A673 (cell line): Measurements from ENCODE around the gene LAPTM4A. TPM values are rescaled to one million over a fixed set of nuclear protein-coding genes. Genes with fewer than 3 reads are reported as not detected.
A peak's percentile ranks its signal among the peaks of the same experiment; 100 is the strongest.

ENCODE experiments used
- BruUV-seq: library from RNA; stranded (reverse); fragments of 400-500 nt; replicated peaks from 2 replicates; lab custom pipeline; 2021; lab: Mats Ljungman, UMichigan
- CTCF ChIA-PET: fragments of 300-600 bp; sonication (Branson Sonifier 250); formaldehyde crosslinking; loops from one replicate; lab custom pipeline; 2022; ENCODE audit warnings: antibody characterized with exemption; lab: Charles Lee
- POLR2A ChIA-PET: fragments of 300-600 bp; sonication (Branson Sonifier 250); formaldehyde crosslinking; loops from one replicate; lab custom pipeline; 2022; ENCODE audit warnings: antibody characterized with exemption; ENCODE audit not compliant: low non-redundant PET; lab: Charles Lee
- DNase-seq: peaks from one replicate; pipeline ENCODE4 v3.0.0-alpha.2; 2015; ENCODE audit warnings: low spot score
- H3K27ac ChIP-seq: fragments of 200-600 bp; sonication (generic); 2 replicates; pipeline ENCODE4 v1.5.1; 2016; ENCODE audit warnings: mixed run types, low read depth, mild to moderate bottlenecking, mixed read lengths, antibody characterized with exemption, low read length; ENCODE audit not compliant: poor library complexity, severe bottlenecking
- H3K27me3 ChIP-seq: fragments of 200-600 bp; sonication (generic); replicated peaks from 2 replicates; pipeline ENCODE4 v1.6.1; 2017; ENCODE audit warnings: mixed run types, low read depth, mild to moderate bottlenecking, mixed read lengths, antibody characterized with exemption, low read length; ENCODE audit not compliant: insufficient read depth, poor library complexity
- H3K36me3 ChIP-seq: fragments of 200-600 bp; sonication (generic); 2 replicates; pipeline ENCODE4 v1.6.1; 2016; ENCODE audit warnings: mixed run types, mild to moderate bottlenecking, mixed read lengths, antibody characterized with exemption, low read length; ENCODE audit not compliant: insufficient read depth, poor library complexity, severe bottlenecking
- H3K4me1 ChIP-seq: fragments of 200-600 bp; sonication (generic); 2 replicates; pipeline ENCODE4 v1.6.1; 2017; ENCODE audit warnings: mixed run types, mild to moderate bottlenecking, mixed read lengths, antibody characterized with exemption, low read length; ENCODE audit not compliant: insufficient read depth, poor library complexity, severe bottlenecking
- H3K4me3 ChIP-seq: fragments of 200-600 bp; sonication (generic); 2 replicates; pipeline ENCODE4 v1.5.1; 2016; ENCODE audit warnings: low read depth, mixed run types, mild to moderate bottlenecking, mixed read lengths, low read length; ENCODE audit not compliant: poor library complexity, severe bottlenecking
- H3K9me3 ChIP-seq: fragments of 200-600 bp; sonication (generic); 2 replicates; pipeline ENCODE4 v1.6.1; 2016; ENCODE audit warnings: mixed run types, low read depth, mild to moderate bottlenecking, mixed read lengths, antibody characterized with exemption, low read length; ENCODE audit not compliant: poor library complexity, severe bottlenecking
- EZH2 ChIP-seq: fragments of 200-600 bp; sonication (generic); IDR thresholded peaks from 2 replicates; pipeline ENCODE4 v1.6.1; 2017; ENCODE audit warnings: borderline replicate concordance, low read depth, mild to moderate bottlenecking, mixed read lengths, antibody characterized with exemption, low read length; ENCODE audit not compliant: poor library complexity, severe bottlenecking
- intact Hi-C: fragments of 100-400 bp; cut with micrococcal nuclease; formaldehyde crosslinking; loops from one replicate; pipeline ENCODE4 v1.10.0; 2022; ENCODE audit not compliant: unreplicated experiment
- total RNA-seq: library from RNA; stranded (reverse); gene quantifications from 2 replicates; pipeline ENCODE4 v1.2.3, GENCODE V29; 2021
- TF ChIP-seq, protein P1 (sequence below): fragments of 300-800, 200-600 bp; sonication (generic); conservative IDR thresholded peaks from 2 replicates; pipeline ENCODE4 v1.5.1; 2017; ENCODE audit warnings: low read depth, mild to moderate bottlenecking, antibody characterized with exemption, low read length, moderate library complexity, mixed read lengths

The LAPTM4A gene
- total RNA-seq, 1 experiment from 2014 or later, result 158 TPM

GRCh38 chr2:19988600-19988999 lies 62.8 kb downstream of the LAPTM4A start:
- DNase-seq, result no peak
- Histone ChIP-seq H3K4me1 (peaks cover 5% of the 10 kb centered on the region), H3K36me3 (no peaks in the 10 kb centered on the region), H3K4me3 (peak overlapping the region; percentile 69), H3K27ac (no peak overlapping the region), H3K27me3 (no peaks in the 10 kb centered on the region), H3K9me3 (no peaks in the 10 kb centered on the region)
- ChIA-PET CTCF (interaction anchor here (1.6 kb wide), 1 partner anchor 27 kb away, joined by 6 read pairs; no protein-coding TSS in a partner anchor), POLR2A (no interaction called here)
- intact Hi-C loops, result no loop called here
- no peak for TF ChIP-seq EZH2
- TF ChIP-seq, protein P1, sequence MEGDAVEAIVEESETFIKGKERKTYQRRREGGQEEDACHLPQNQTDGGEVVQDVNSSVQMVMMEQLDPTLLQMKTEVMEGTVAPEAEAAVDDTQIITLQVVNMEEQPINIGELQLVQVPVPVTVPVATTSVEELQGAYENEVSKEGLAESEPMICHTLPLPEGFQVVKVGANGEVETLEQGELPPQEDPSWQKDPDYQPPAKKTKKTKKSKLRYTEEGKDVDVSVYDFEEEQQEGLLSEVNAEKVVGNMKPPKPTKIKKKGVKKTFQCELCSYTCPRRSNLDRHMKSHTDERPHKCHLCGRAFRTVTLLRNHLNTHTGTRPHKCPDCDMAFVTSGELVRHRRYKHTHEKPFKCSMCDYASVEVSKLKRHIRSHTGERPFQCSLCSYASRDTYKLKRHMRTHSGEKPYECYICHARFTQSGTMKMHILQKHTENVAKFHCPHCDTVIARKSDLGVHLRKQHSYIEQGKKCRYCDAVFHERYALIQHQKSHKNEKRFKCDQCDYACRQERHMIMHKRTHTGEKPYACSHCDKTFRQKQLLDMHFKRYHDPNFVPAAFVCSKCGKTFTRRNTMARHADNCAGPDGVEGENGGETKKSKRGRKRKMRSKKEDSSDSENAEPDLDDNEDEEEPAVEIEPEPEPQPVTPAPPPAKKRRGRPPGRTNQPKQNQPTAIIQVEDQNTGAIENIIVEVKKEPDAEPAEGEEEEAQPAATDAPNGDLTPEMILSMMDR, result no peak
- TSS peak; percentile 46 for BruUV-seq

GRCh38 chr2:19987936-19988335 lies 63.5 kb downstream of the LAPTM4A start:
- no TSS peak for BruUV-seq

More at GRCh38 chr2:19987936-19988335, 63.5 kb downstream of the LAPTM4A start:
- DNase-seq, result no peak
- ChIA-PET POLR2A (no interaction called here), CTCF (no interaction called here)
- Histone ChIP-seq H3K9me3 (no peaks in the 10 kb centered on the region), H3K27me3 (no peaks in the 10 kb centered on the region), H3K4me1 (peaks cover 5% of the 10 kb centered on the region), H3K27ac (no peak overlapping the region), H3K36me3 (no peaks in the 10 kb centered on the region), H3K4me3 (peak overlapping the region; percentile 69)
- TF ChIP-seq, protein P1, result no peak
- no peak for TF ChIP-seq EZH2
- intact Hi-C loops, result no loop called here

Other genes with a start within 250 kb of the LAPTM4A start
- 11.5 and 16.1 TPM in 2 replicates for gene TTC32, start 149.6 kb downstream of the LAPTM4A start, total RNA-seq
- 26.2 and 29.4 TPM in 2 replicates for gene WDR35, start 61.5 kb downstream of the LAPTM4A start, total RNA-seq
- 2.7 and 2.8 TPM in 2 replicates for gene MATN3, start 39.0 kb downstream of the LAPTM4A start, total RNA-seq
- gene SDC1, start 173.5 kb upstream of the LAPTM4A start, total RNA-seq, result 1.4 and 2.9 TPM in 2 replicates